Mucosa of rectum (tissue), 2 donors: Measurements from ENCODE around the gene SMIM5.
"Not testable (repeated sequence)": the region's sequence is repeated elsewhere in the genome, so short reads cannot be mapped to it uniquely, and the experiment has no call there.

Experiments
- H3K27ac ChIP-seq, 2 donors: one replicate each; pipeline ENCODE4 v1.7.0; 2013; ENCODE audit warnings: inconsistent platforms in 2 of 2, low read depth in 2 of 2, low read length in 2 of 2
- H3K27me3 ChIP-seq, 2 donors: one replicate each; pipeline ENCODE4 v1.7.0; 2013; ENCODE audit warnings: low read length in 2 of 2; ENCODE audit not compliant: control insufficient read depth in 2 of 2, insufficient read depth in 2 of 2
- H3K36me3 ChIP-seq, 2 donors: one replicate each; pipeline ENCODE4 v1.7.0; 2013; ENCODE audit warnings: low read length in 2 of 2; ENCODE audit not compliant: control insufficient read depth in 2 of 2, insufficient read depth in 2 of 2
- H3K4me1 ChIP-seq, 2 donors: one replicate each; pipeline ENCODE4 v1.7.0; 2013; ENCODE audit warnings: low read length in 2 of 2, mild to moderate bottlenecking in 1 of 2; ENCODE audit not compliant: control insufficient read depth in 2 of 2, insufficient read depth in 2 of 2
- H3K4me3 ChIP-seq, 2 donors: one replicate each; pipeline ENCODE4 v1.7.0; 2013; ENCODE audit warnings: low read length in 2 of 2
- H3K9ac ChIP-seq, 2 donors: one replicate each; pipeline ENCODE4 v1.7.0; 2013; ENCODE audit warnings: low read length in 2 of 2, low read depth in 1 of 2, mild to moderate bottlenecking in 1 of 2
- H3K9me3 ChIP-seq, 2 donors: one replicate each; pipeline ENCODE4 v1.7.0; 2013; ENCODE audit warnings: low read length in 2 of 2; ENCODE audit not compliant: control insufficient read depth in 2 of 2
- donor health status: healthy.
- donor health status: Normal muscosa, but diverticular disease.

SMIM5 gene

GRCh38 chr17:75591722-75592302 lies 41.4 kb upstream of the SMIM5 start:
- no peak overlapping the region for H3K27ac ChIP-seq
- H3K9ac ChIP-seq, result no peak overlapping the region
- H3K4me3 ChIP-seq, result no peak overlapping the region
- H3K36me3 ChIP-seq, result no peaks in the 10 kb centered on the region
- H3K9me3 ChIP-seq, result no peaks in the 10 kb centered on the region
- no peaks in the 10 kb centered on the region for H3K27me3 ChIP-seq
- H3K4me1 ChIP-seq, result peaks cover 9 to 11% of the 10 kb centered on the region in 2 donors

GRCh38 chr17:75592348-75593020 lies 40.8 kb upstream of the SMIM5 start:
- no peak overlapping the region for H3K4me3 ChIP-seq
- H3K9me3 ChIP-seq, result no peaks in the 10 kb centered on the region
- H3K9ac ChIP-seq, result no peak overlapping the region
- H3K36me3 ChIP-seq, result no peaks in the 10 kb centered on the region
- peaks cover 5 to 6% of the 10 kb centered on the region in 2 donors for H3K4me1 ChIP-seq
- no peak overlapping the region for H3K27ac ChIP-seq
- H3K27me3 ChIP-seq, result no peaks in the 10 kb centered on the region

- not testable (repeated sequence) for H3K9me3 ChIP-seq, H3K4me1 ChIP-seq, H3K27ac ChIP-seq, H3K27me3 ChIP-seq, H3K9ac ChIP-seq, H3K4me3 ChIP-seq, H3K36me3 ChIP-seq
Observed at GRCh38 chr17:75593430-75593829, 39.8 kb upstream of the SMIM5 start.

DNA sequence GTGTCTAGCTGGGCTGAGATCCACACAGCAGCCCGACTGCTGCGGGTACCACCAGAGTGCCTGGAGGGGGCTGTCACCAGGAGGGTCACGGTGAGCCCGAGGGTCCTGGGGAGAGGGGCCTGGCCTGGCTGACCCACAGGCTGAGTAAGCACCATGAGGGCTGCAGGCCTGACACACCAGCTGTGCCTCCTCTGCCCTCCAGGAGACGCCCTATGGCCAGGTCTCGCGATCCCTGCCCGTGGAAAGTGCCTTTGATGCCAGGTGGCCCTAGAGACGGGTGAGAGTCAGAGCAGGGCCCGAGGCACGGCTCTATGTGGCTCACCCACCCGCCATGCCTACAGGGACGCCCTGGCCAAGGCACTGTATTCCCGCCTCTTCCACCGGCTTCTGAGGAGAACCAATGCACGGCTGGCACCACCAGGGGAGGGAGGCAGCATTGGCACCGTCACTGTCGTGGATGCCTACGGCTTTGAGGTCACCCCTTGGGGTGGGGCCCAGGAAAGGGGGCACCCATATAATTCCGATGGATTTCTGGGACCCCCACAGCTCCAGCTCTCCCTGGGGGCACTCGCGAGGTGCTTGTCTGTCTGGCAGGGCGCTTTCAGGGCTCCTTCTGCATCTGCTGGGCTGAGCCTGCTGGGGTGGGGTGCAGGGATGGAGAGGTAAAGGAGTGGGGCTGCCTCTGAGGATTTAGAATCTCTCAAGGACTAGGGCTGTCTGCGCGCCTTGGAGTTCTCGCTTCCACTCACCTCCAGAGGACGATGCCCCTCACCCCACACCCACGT lies 38.5 kb upstream of the SMIM5 start:
- Histone ChIP-seq H3K36me3 (no peaks in the 10 kb centered on the region), H3K4me1 (no peaks in the 10 kb centered on the region), H3K4me3 (no peak overlapping the region), H3K27me3 (no peaks in the 10 kb centered on the region), H3K27ac (no peak overlapping the region), H3K9me3 (no peaks in the 10 kb centered on the region), H3K9ac (no peak overlapping the region)

- no peaks in the 10 kb centered on the region for H3K36me3 ChIP-seq
- H3K4me1 ChIP-seq, result no peaks in the 10 kb centered on the region
- no peaks in the 10 kb centered on the region for H3K27me3 ChIP-seq
- H3K27ac ChIP-seq, result no peak overlapping the region
- no peaks in the 10 kb centered on the region for H3K9me3 ChIP-seq
- H3K4me3 ChIP-seq, result no peak overlapping the region
- no peak overlapping the region for H3K9ac ChIP-seq
Observed at GRCh38 chr17:75595284-75595919, 37.8 kb upstream of the SMIM5 start.

DNA sequence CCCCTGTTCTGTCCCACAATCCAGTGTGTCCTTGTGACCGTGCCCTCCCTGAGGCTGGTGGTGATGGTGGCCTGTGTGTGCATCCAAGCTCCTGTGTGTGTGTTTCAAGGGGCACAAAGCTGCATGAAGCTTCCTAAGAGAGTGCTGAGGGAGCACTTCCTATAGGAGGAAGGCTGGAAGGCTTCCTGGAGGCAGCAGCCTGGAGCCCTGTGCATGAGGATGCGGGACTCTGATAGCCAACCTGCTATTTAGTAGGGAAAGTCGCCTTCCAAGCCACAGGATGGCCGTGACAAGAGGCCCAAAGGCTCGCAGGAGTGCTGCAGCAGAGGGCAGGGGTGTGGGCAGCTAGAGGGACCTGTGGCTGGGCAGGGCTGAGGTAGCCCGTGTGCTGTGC lies 37.3 kb upstream of the SMIM5 start:
- Histone ChIP-seq H3K4me1 (no peaks in the 10 kb centered on the region), H3K9me3 (no peaks in the 10 kb centered on the region), H3K36me3 (no peaks in the 10 kb centered on the region), H3K9ac (no peak overlapping the region), H3K27me3 (no peaks in the 10 kb centered on the region), H3K4me3 (no peak overlapping the region), H3K27ac (no peak overlapping the region)

DNA sequence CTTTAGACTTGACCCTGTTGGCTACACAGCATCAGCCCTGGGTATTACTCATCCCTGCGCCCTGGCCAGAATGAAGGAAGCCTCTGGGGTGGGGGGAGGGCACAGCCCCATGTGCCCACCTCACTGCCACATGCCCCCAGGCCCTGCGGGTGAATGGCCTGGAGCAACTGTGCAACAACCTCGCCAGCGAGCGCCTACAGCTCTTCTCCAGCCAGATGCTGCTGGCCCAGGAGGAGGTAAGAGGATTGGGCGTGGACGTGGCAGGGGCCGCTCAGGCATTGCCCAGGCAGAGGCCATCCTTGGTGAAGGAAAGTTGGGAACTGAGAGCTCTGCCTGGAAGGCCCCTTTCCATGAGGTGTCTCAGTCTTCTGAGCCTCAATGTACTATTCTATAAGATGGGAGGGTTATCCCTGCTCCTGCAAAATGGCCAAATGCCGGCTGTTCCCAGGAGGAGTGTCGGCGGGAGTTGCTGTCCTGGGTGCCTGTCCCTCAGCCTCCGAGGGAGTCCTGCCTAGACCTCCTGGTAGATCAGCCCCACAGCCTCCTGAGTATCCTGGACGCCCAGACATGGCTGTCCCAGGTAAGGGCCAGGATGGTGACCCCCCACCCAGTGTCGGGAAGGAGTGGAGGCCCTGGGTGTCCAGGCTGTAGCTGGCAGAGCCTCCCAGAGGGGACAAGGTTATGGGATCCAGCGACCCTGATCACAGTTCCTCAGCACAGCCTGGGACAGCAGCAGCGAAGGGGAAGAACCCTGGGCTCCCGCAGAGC lies 36.7 kb upstream of the SMIM5 start:
- Histone ChIP-seq H3K4me1 (peaks cover 0 to 2% of the 10 kb centered on the region in 2 donors), H3K36me3 (no peaks in the 10 kb centered on the region), H3K4me3 (no peak overlapping the region), H3K9me3 (no peaks in the 10 kb centered on the region), H3K9ac (no peak overlapping the region), H3K27ac (no peak overlapping the region), H3K27me3 (no peaks in the 10 kb centered on the region)

DNA sequence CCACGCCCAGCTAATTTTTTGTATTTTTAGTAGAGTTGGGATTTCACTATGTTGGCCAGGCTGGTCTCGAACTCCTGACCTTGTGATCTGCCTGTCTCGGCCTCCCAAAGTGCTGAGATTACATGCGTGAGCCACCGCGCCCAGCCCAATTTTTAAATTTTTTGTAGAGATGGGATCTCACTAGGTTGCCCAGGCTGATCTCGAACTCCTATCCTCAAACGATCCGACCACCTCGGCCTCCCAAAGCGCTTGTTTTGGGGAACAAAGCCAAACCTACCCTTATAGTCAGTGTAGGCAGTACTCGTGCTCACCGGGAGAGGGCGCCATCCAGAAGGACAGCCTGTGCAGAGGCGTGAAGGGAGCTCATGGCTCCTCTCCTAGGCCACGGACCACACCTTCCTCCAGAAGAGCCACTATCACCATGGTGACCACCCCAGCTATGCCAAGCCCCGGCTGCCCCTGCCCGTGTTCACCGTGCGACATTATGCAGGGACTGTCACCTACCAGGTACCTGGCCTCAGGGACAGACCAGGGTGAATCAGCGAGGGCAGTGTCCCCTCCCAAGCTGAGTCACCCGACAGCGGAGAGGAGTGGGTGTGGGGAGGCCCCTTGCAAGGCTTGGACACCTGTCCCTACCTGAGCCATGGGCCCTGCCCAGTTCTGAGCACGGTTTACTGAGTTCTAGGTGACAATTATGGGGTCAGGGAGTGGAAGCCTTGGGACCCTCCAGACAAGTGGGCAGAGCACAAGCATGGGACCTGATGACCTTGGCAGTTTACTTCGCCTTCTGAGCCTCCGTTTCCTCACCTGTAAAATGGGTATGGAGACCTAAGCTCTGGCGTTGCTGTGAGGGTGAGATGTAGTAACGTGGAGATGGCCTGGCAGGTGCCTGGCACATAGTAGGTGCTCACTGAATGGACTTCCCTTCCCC lies 31.9 kb upstream of the SMIM5 start:
- no peak overlapping the region for H3K9ac ChIP-seq

GRCh38 chr17:75602644-75603043 lies 30.6 kb upstream of the SMIM5 start:
- no peak overlapping the region for H3K9ac ChIP-seq
- peaks cover 11 to 31% of the 10 kb centered on the region in 2 donors for H3K4me1 ChIP-seq
- no peaks in the 10 kb centered on the region for H3K36me3 ChIP-seq
- H3K27me3 ChIP-seq, result no peaks in the 10 kb centered on the region
- no peaks in the 10 kb centered on the region for H3K9me3 ChIP-seq
- peak overlapping the region in 1 of 2 donors; percentile 85 for H3K27ac ChIP-seq
- no peak overlapping the region for H3K4me3 ChIP-seq

More for the DNA sequence above, 31.9 kb upstream of the SMIM5 start:
- Histone ChIP-seq H3K36me3 (no peaks in the 10 kb centered on the region), H3K4me1 (peaks cover 11 to 25% of the 10 kb centered on the region in 2 donors), H3K4me3 (no peak overlapping the region), H3K9me3 (no peaks in the 10 kb centered on the region), H3K27ac (peak overlapping the region; percentile 30 to 58), H3K27me3 (no peaks in the 10 kb centered on the region)
